Testis (tissue), 3 donors: ENCODE results near the gene ULBP2. TPM values are rescaled to one million over a fixed set of nuclear protein-coding genes. Genes with fewer than 3 reads are reported as not detected.

Experiments used
- DNase-seq: peaks from one replicate; pipeline ENCODE4 v3.0.0-alpha.2; 2019
- H3K27ac ChIP-seq, 2 donors: fragments of 200-600 bp; sonication (generic); one replicate each; pipeline ENCODE4 v1.5.1; 2019
- H3K27me3 ChIP-seq: fragments of 200-600 bp; sonication (generic); one replicate; pipeline ENCODE4 v1.5.1; 2019
- H3K36me3 ChIP-seq: fragments of 200-600 bp; sonication (generic); one replicate; pipeline ENCODE4 v1.5.1; 2017; ENCODE audit warnings: low read depth; ENCODE audit errors: missing control alignments
- H3K4me1 ChIP-seq: fragments of 200-600 bp; sonication (generic); one replicate; pipeline ENCODE4 v1.5.1; 2019
- H3K4me3 ChIP-seq, 2 donors: fragments of 200-600 bp; sonication (generic); one replicate each; pipeline ENCODE4 v1.5.1; 2017 to 2019
- H3K9me3 ChIP-seq: fragments of 200-600 bp; sonication (generic); one replicate; pipeline ENCODE4 v1.5.1; 2017
- CTCF ChIP-seq, 3 experiments: fragments of 450-650 bp in 2 of 3; fragments of 200-600 bp in 1 of 3; sonication (generic) in 1 of 3; IDR thresholded peaks; one replicate each; pipeline ENCODE4 v1.5.1; 2016 to 2019; ENCODE audit warnings: antibody characterized with exemption in 3 of 3, mild to moderate bottlenecking in 2 of 3, moderate library complexity in 1 of 3
- POLR2A ChIP-seq: fragments of 450-650 bp; IDR thresholded peaks from one replicate; pipeline ENCODE4 v1.6.1; 2017; ENCODE audit warnings: antibody characterized with exemption, mild to moderate bottlenecking, moderate library complexity
- WGBS, 2 donors: methylation state at CpG; one replicate each; pipeline ENCODE4 v1.1.5; 2018; 5-methylcytosine and 5-hydroxymethylcytosine counted together
- intact Hi-C: fragments of 100-400 bp; cut with DNase I; formaldehyde crosslinking; loops from one replicate; pipeline ENCODE4 v1.15.1; 2023; ENCODE audit warnings: low total_unique reads
- polyA plus RNA-seq: library from polyadenylated mRNA; stranded (reverse); fragments of 350-450 nt; fragmentation: Illumina TruSeq; extraction: RNeasy Lipid Tissue Mini Kit (QIAGEN cat#74804); gene quantifications from one replicate; pipeline ENCODE4 v1.2.3, GENCODE V29; 2014; ENCODE audit warnings: low read depth, low replicate concordance; ENCODE audit not compliant: insufficient read depth
- total RNA-seq, 2 donors: library from RNA; depleted of rRNA; stranded (reverse); fragments of >200 nt; gene quantifications; one replicate each; pipeline ENCODE4 v1.2.3, GENCODE V29; 2016

ULBP2 gene
- total and polyA plus RNA-seq, 3 donors from 2014 or later, result 1.5 to 2.0 (median 1.9) TPM

GRCh38 chr6:149899926-149900619 is 41.7 kb upstream of the ULBP2 start:
- Histone ChIP-seq H3K4me3 (no peak overlapping the region), H3K27me3 (no peaks in the 10 kb centered on the region), H3K9me3 (no peaks in the 10 kb centered on the region), H3K4me1 (peaks cover 12% of the 10 kb centered on the region), H3K36me3 (no peaks in the 10 kb centered on the region), H3K27ac (no peak overlapping the region)
- TF ChIP-seq CTCF (IDR thresholded peaks at IDR 0.05) (no peak), POLR2A (no peak)
- intact Hi-C loops, result no loop called here
- 83 to 91% methylated on average over 7 of the region's 7 CpGs for WGBS, 2 donors
- DNase-seq, result no peak

- H3K36me3 ChIP-seq, result no peaks in the 10 kb centered on the region
- DNase-seq, result no peak
- H3K9me3 ChIP-seq, result no peaks in the 10 kb centered on the region
- H3K4me1 ChIP-seq, result peaks cover 4% of the 10 kb centered on the region
- WGBS, 2 donors, result 81 to 89% methylated on average over 7 to 11 of the region's 11 CpGs
- TF ChIP-seq POLR2A (no peak), CTCF (IDR thresholded peaks at IDR 0.05) (no peak)
- no peak overlapping the region for H3K4me3 ChIP-seq
- no peaks in the 10 kb centered on the region for H3K27me3 ChIP-seq
- intact Hi-C loops, result no loop called here
- no peak overlapping the region for H3K27ac ChIP-seq
Measured at GRCh38 chr6:149900620-149901443, 41.0 kb upstream of the ULBP2 start.

GRCh38 chr6:149901444-149902140 is 40.2 kb upstream of the ULBP2 start:
- no peak overlapping the region for H3K4me3 ChIP-seq
- TF ChIP-seq CTCF (IDR thresholded peaks at IDR 0.05) (no peak), POLR2A (no peak)
- H3K9me3 ChIP-seq, result no peaks in the 10 kb centered on the region
- DNase-seq, result no peak
- no peaks in the 10 kb centered on the region for H3K27me3 ChIP-seq
- WGBS, 2 donors, result 91 to 92% methylated on average over 6 of the region's 6 CpGs
- no peak overlapping the region for H3K27ac ChIP-seq
- no peaks in the 10 kb centered on the region for H3K4me1 ChIP-seq
- no peaks in the 10 kb centered on the region for H3K36me3 ChIP-seq
- intact Hi-C loops, result no loop called here

- no peaks in the 10 kb centered on the region for H3K36me3 ChIP-seq
- DNase-seq, result no peak
- no peaks in the 10 kb centered on the region for H3K9me3 ChIP-seq
- H3K27ac ChIP-seq, result no peak overlapping the region
- no peak overlapping the region for H3K4me3 ChIP-seq
- intact Hi-C loops, result no loop called here
- H3K27me3 ChIP-seq, result no peaks in the 10 kb centered on the region
- TF ChIP-seq CTCF (IDR thresholded peaks at IDR 0.05) (no peak), POLR2A (no peak)
- WGBS, 2 donors, result 71 to 83% methylated on average over 4 to 5 of the region's 5 CpGs
- no peaks in the 10 kb centered on the region for H3K4me1 ChIP-seq
Measured at GRCh38 chr6:149903938-149904611, 37.7 kb upstream of the ULBP2 start.
